RPMI7951 (cell line): ENCODE data around the gene PHLPP1. TPM values are rescaled to one million over a fixed set of nuclear protein-coding genes. Genes with fewer than 3 reads are reported as not detected.
"Not testable (repeated sequence)": the region's sequence is repeated elsewhere in the genome, so short reads cannot be mapped to it uniquely, and the experiment has no call there.

ENCODE experiments used
- DNase-seq: peaks from one replicate; pipeline ENCODE4 v3.0.0-alpha.2; 2012; ENCODE audit warnings: low read depth
- total RNA-seq: library from RNA; depleted of rRNA; stranded (reverse); fragments of >200 nt; shearing (Covaris generic); gene quantifications from 2 replicates; pipeline ENCODE4 v1.2.3, GENCODE V29; 2014

PHLPP1 gene
- total RNA-seq, 1 experiment from 2014 or later = 4.3 TPM

DNA sequence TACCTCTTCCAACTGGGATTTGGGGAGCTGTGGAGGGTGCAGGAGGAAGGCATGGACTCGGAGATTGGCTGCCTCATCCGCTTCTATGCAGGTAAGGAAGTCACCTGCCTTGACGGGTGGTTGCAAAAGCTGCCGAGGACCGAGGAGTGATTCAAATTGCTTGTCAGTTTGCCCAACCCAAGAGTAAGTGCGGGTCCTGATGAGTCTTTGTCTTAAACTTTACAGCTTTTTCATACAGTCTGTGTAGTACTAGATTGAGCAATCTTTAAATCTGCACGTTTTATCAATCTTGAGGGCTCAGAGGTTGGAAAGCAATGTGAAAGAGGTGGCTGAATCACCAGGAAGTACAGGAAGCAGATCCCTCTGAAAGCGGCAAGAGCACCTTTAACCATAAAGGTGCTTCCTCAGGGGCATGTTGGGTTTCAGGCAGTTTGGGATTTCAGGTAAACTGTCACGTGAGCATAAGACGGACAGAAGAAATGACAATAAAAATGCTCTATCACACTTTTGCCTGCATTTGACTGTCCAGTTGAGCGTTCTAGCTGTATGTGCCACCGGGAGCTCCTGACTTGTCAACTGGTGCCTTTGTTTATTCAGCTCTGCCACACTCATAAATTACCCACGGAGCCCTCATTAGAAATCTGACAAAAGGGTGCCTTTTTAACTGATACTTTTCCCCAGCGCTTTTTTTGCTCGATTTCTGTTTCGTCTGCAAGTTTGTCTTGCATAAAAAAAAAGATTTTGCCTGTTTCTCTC lies 2.0 kb downstream of the PHLPP1 start:
- peak; percentile 48 for DNase-seq

DNA sequence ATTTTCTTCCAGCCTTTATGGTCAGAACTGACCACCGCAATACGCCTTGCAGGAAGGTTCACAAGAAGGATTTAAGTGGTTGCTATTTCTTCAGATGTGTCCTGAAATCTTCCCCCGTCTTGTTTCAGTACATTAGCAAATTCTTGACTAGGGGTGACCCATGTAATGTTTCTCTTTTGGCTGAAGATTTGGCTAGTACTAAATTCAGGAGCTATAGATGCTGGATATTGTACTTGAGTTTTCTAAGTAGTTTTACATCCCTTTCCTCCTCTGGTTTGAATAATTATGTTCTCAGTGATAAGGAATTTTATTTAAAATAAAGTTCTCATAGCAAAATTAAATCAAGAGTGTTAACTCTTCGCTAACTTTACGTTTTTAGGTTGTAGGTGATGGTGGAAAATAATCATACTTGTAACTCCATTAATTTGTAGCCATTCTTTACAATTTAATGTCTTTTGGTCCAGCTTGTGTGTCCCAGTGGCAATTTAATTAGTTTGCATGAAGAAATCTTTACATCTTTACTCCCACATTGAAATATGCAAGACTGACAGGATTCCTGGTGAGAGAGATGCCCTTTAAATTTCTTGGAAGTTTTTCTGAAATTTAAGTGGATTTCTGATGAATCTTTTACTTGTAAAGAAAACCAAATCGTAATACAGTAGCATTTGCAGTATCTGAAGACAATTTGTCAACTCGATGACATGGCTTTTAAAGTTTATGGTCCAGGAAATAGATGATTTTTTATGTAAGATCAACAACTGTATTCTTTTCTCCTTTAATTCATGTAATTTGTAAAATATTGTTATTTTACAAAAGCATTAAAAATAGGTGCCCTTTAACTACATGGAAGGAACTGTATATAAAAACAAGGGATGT lies 2.8 kb downstream of the PHLPP1 start:
- no peak for DNase-seq

DNA sequence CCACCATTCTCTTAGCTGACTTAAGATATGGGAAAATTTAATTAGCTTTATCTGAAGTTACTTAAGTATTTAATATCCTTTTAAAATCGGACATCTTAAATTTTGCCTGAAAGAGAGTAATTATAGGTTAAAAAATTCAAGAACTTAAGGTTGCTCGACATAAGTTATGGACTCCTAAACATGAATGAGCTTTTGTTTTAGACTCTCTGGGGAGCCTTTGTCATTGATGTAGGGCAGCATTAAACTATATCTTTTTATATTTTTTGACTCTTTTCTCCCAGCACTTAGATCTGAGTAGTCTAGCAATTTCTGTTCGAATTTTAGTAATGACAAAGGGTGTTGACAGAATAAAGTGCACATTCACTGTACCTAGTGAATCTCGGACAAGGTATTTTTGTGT lies 4.7 kb downstream of the PHLPP1 start:
- no peak for DNase-seq

DNA sequence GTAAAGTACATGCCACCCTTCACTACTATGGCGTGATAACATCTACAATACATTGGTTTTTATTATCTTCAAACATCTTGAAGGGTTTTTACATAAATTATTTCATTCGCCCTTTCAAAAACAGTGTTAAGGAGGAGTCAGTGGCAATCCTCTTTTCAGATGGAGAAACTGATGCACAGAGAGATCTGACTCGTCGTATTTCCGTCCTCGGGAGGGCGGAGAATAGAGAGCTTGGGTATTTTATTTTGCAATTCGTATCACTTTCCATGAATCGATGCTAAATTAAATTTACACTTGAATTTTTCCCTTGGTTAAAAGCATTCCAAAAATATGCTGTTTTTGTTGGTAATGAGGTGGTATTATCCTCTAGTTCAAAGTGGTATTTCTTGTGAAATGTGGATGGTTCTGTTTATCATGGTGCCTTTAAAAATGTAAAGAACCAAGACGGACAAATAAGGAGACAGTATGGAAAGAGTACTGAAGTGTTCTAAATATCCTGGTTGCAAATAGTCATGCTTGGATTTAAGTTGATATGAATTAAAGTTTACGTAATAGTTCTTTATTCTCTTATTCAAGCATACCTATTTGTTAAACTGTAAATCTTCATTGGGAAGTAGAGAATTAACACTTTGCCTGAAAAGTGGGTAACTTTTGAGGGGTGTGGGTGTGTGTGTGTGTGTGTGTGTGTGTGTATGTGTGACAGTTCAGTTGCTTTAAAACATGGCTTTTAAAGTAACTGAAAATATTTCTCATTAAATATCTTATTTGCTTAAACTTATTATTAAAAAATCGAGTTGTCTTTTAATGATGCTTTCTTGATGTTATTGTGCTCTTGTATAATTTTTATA lies 5.6 kb downstream of the PHLPP1 start:
- DNase-seq = no peak

DNA sequence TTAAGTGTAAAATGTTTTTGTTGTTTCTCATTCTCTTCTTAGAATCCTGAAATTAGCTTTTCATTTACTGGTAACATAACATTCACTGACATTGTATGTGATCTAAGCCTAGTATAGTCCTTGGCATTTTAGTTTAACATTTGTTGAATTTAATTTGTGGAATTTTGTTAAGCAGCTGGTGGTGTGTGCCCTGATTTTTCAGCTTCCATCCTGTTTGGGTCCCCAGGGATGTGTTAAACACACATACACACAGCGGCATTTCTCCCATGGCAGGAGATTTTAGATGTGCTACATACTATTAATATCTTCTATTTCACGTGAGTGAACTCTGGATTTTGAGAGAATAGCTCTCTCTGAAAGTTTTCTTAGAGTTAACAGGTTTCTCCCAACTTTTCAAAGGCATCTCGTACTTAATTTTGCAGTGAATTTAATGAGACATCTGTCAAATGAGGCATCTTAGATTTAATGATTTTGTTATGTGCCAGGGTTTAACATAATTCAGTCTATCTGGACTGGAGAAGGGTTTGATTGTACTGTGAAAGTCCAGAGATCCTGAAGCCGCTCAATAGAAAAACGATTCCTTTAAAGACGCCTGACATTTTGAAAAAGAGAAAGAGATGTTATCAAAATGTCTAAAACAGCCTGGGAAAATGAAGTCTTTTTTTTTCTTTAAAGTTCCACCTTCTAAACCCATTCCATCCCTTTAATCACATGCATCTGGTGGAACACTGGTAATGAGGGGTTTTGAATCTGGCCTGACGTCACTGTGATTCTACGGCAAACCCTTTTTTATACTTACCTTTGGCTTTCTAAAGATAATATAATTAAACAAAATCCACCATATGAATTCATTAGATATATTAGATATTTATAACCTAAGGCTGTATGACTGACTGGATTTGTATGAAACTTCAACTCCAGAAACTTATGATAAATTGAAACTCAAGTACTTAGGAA lies 6.8 kb downstream of the PHLPP1 start:
- no peak for DNase-seq

DNA sequence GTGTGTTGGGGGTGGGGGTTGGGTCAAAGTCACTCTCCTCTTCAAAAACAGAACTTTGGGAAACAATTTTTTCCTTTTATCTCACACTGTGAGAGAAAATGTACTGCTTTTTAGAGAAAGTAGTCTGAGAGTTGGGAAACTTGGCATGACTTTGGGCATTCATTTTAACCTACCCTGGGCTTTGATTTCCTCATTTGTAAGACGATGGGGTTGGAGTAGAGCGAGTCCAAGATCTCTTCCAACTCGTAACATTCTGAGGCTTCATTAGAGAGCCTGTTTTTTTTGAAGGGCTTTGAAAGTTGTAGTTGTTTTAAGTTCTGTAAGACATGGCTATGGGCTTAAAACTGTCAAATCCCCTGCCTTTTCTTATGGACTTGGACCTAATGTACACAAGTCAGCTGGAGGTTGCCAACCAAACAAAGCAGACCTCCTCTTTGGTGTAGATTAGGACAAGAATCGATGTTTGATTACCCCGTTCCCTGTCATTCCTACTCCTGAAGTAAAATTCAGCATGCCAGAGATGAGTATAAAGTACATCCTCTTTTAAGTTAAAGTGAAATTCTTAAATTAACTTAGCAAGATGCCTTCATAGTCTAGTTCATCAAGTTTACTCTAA lies 8.4 kb downstream of the PHLPP1 start:
- no peak for DNase-seq

DNA sequence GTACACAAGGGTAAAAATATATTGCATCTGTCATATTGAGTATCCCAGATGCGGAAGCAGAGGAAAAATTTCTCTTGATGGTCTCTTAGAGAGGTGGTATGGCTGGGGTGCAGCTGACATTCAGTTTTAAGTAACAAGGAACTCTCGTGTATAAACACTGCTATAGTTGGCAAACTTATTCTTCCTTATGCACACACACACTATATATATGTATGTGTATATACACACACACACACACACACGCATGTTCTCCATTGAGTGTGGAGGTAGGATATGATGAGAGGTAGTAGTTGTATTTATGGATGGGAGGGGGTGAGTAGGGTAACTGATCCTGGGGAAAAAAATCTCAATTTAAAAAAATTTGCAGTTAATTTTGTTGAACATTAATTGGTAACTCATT lies 10.6 kb downstream of the PHLPP1 start:
- DNase-seq = no peak

DNA sequence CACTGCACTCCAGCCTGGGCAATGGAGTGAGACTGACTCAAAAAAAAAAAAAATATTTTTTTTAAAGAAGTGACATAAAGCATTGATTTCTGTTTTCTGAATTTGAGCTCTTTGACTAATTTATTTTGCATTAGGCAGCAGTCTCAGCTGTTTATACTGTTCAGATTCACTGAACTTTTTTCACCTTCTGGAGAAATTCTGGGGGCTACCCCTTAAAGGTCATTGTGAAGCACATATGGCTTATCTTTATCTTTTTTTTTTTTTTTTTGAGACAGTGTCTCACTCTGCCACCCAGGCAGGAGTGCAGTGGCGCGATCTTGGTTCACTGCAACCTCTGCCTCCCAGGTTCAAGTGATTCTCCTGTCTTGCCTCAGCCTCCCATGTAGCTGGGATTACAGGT lies 12.9 kb downstream of the PHLPP1 start:
- no peak for DNase-seq

DNA sequence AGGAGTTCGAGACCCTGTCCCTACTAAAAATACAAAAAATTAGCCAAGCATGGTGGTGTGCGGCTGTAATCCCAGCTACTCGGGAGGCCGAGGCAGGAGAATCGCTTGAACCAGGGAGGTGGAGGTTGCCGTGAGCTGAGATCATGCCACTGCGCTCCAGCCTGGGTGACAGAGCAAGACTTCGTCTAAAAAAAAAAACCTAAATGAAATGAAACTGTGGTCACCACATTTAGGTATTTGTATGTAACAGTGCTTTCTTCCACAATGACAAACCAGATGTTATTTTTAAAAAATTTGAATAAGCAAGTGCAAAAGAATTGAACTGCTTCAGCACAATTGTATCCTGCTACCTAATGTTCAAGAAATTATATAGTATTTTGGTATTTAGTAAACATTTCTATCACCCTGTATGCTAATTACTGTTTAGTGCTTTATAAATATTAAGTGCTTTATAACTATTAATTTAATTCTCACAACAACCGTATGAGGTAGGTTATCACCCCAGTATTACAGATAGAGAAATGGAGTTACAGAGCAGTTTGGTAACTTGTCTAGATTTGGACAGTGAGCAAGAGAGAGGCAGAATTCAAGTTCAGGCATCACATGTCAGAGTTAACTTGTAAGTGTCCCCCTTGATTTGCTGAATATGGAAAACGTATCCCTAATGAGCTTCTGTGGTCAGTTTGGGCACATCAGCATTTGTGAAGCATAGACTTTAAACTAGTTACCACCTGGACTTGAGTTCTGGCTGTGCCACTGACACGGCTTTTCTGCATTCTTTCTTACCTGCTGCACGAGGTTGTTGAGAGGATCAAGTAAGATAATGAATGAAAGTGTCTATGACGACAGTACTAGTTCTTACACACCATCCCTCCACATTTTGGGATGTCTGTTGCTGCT lies 14.4 kb downstream of the PHLPP1 start:
- no peak for DNase-seq

DNA sequence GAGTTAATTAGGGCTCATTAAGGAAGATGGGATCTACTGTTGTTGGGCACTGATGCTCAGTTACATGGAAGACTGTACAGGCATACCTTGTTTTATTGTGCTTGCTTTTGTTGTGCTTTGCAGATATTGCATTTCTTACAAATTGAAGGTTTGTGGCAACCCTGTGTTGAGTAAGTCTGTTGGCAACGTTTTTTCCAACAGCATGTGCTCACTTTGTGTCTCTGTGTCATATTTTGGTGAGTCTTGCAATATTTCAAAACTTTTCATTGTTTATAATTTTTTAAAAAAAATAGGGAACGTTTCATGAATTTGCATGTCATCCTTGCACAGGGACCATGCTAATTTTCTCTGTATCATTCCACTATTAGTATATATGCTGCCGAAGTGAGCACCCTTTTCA lies 15.6 kb downstream of the PHLPP1 start:
- no peak for DNase-seq

DNA sequence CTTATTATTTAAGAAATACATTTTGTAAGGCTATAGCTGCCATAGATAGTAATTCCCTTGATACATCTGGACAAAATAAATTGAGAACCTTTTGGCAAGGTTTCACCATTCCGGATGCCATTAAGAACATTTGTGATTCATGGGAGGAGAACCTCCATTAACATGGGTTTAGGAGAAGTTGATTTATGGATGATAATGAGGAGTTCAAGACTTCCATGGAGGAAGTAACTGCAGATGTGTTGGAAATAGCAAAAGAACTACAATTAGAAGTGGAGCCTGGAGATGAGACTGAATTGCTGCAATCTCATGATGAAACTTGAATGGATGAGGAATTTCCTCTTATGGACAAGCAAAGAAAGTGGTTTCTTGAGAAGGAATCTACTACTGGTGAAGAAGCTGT lies 17.3 kb downstream of the PHLPP1 start:
- DNase-seq = no peak

DNA sequence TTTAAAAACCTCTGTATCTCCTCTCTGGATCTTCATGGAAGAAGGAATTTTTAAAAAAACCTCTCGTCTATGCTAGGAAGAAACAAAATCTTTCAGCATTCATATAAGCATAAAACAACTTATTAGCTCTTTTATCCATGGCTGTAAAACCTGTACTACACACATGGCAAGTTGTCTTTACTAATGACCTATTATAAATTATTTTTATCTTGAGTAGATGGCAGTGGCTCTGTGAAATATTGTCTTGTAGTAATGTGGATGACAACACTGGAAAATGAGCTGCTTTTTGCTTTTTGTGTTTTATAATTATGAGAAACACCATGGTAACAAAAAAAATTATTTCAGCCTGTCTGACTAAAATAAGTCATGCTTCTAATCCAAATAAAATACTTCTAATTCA lies 18.9 kb downstream of the PHLPP1 start:
- no peak for DNase-seq

DNA sequence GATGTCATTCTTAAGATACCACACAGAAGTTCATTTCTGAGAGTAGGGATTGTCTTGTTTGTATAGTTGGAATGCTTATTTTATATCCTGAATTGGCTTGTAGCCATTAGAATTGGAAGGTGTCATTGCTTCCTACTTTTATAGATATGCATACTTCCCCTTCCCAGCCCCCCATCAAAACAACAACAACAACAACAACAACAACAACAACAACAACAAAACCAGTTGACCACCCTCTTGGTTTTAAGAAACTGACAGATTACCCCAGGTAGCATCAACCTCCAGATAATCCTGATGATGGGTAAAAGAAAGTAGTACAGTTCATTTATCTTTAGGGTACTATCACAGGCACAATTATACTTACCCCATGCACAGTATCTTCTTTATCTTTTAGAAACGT lies 20.0 kb downstream of the PHLPP1 start:
- no peak for DNase-seq

DNA sequence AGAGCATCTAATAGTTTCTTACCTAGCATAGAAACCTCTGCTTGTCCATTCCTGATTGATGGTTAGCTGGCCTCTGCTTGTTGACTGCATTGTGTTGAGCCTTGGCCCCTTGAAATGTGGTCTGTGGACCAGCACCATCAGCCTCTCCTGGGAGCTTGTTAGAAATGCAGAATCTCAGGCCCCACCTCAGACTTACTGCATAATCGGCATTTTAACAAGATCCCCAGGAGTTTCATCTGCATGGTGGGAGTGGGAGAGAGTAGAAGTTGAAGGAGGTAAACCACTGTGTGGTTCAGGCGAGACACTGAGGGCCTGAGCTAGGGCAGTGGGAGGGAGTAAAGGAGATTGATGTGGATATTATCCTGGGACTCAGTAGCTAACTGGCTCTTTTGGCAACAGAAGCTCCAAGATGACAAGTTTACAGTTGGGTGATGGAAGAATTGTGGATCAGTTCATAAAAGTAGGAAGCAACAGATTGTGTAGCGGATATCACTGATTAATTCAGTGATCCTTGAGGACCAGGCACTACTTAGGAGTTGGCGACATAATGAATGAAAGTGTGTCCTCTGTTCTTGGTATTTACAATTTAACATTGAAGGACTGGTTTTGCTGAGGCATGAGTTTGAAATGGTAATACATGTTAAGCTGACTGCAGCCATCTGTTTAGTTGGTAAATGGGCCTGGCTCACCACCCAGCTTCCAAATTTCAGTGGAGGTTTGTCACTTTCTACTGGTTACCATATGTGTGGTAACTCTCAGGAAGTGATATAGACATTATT lies 20.9 kb downstream of the PHLPP1 start:
- no peak for DNase-seq

DNA sequence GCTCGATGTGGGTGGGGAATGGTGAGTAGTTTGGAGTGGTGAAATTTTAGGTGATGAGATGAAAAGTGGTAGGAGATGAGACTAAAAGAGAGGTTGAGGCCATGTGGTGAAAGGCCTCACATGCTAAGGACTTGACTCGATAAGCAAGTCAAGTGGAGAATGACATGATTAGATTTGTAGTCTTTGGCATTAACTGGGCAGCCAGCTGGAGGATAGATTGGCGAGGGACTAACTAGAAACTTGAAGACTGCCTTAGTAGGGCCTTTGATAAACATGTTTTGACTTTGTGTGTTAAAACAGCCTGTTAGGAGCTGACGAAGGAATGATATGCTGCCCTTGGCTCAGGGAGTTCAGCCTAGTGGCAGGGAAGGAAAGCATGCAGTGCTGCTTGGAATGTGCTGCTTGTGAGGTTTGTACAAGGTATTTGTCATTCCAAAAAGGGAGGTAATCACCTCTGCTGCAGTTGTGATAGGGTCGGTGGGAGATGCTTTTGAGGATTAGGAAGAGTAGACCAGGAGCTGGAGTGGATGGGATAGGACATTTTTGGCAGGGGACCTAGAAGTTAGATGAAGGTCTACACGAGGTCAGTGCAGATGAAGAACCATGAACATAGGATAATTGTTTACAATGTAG lies 22.0 kb downstream of the PHLPP1 start:
- DNase-seq = no peak

DNA sequence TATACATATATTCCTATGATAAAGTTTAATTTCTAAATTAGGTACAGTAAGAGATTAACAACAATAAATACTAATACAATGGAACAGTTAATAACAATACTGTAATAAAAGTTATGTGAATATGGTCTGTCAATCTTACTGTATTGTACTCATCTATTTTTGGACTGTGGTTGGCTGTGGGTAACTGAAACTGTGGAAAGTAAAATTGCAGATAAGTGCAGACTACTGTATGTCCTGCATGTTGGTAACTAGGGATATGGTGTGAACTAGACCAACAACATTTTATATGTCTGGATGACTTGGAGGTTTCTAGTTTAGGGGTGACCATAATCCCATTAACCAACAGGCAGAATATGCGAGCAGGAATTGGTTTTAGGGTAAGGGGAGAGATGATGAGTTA lies 23.3 kb downstream of the PHLPP1 start:
- no peak for DNase-seq

DNA sequence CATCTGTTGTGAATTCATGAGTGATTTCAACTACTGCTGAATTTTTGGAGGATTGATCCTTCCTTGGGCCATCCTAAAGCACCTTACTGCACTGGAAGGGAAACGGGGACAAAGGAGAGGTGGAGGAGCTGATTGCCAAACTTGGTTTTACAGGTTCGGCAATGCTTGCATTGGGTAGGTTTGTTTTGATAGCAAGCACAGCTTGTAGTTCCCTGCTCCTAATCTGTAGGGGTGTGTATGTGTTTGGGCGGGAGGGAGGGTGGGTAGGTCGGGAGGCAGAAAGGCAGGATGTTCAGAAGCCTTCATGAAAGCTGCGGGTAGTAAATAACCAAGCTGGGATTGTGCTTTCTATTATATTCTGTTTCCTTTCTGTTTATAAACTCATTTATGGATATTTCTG lies 24.6 kb downstream of the PHLPP1 start:
- no peak for DNase-seq

DNA sequence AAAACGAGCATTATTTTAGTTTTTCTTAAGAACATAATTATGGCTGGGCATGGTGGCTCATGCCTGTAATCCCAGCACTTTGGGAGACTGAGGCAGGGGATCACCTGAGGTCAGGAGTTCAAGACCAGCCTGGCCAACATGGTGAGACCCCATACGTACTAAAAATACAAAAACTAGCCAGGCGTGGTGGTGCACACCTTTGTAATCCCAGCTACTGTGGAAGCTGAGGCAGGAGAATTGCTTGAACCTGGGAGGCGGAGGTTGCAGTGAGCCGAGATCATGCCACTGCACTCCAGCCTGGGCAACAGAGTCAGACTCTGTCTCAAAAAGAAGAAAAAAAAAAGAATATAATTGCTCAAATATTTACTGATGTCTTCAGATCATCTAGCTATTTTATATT lies 25.3 kb downstream of the PHLPP1 start:
- not testable (repeated sequence) for DNase-seq
